Astrocyte (in vitro differentiated cells and primary cell): ENCODE measurements around the gene ZNF740. TPM values are rescaled to one million over a fixed set of nuclear protein-coding genes. Genes with fewer than 3 reads are reported as not detected.

Source experiments
- DNase-seq: peaks from one replicate; pipeline ENCODE4 v3.0.0-alpha.2; 2010; ENCODE audit warnings: low read depth
- FAIRE-seq: peaks from 2 replicates; lab custom pipeline; 2011; peaks lifted over from hg19 to GRCh38; lab: Jason Lieb, UNC
- H2AFZ ChIP-seq: 2 replicates; pipeline ENCODE4 v1.6.0; 2012; ENCODE audit warnings: low read depth, low read length, inconsistent platforms
- H3K27ac ChIP-seq: 2 replicates; pipeline ENCODE4 v1.5.1; 2011; ENCODE audit warnings: low read depth, low read length, inconsistent platforms
- H3K27me3 ChIP-seq: 2 replicates; pipeline ENCODE4 v1.6.0; 2011; ENCODE audit warnings: low read length, inconsistent platforms; ENCODE audit not compliant: insufficient read depth
- H3K36me3 ChIP-seq: 2 replicates; pipeline ENCODE4 v1.5.1; 2011; ENCODE audit warnings: low read length, inconsistent platforms; ENCODE audit not compliant: insufficient read depth
- H3K4me1 ChIP-seq: 2 replicates; pipeline ENCODE4 v1.5.1; 2011; ENCODE audit warnings: low read length, inconsistent platforms; ENCODE audit not compliant: insufficient read depth
- H3K4me2 ChIP-seq: 2 replicates; pipeline ENCODE4 v1.6.0; 2012; ENCODE audit warnings: low read length, inconsistent platforms
- H3K4me3 ChIP-seq: 2 replicates; pipeline ENCODE4 v1.5.1; 2011; ENCODE audit warnings: low read depth, mild to moderate bottlenecking, low read length, inconsistent platforms; ENCODE audit not compliant: insufficient read depth
- H3K79me2 ChIP-seq: 2 replicates; pipeline ENCODE4 v1.6.0; 2012; ENCODE audit warnings: mild to moderate bottlenecking, low read length, inconsistent platforms; ENCODE audit not compliant: insufficient read depth
- H3K9ac ChIP-seq: 2 replicates; pipeline ENCODE4 v1.6.0; 2012; ENCODE audit warnings: mild to moderate bottlenecking, low read length, inconsistent platforms
- H3K9me3 ChIP-seq: 2 replicates; pipeline ENCODE4 v1.5.1; 2012; ENCODE audit warnings: low read depth, mild to moderate bottlenecking, low read length, inconsistent platforms; ENCODE audit not compliant: insufficient read depth
- H4K20me1 ChIP-seq: 2 replicates; pipeline ENCODE4 v1.6.0; 2012; ENCODE audit warnings: low read length, inconsistent platforms; ENCODE audit not compliant: insufficient read depth
- H3K27ac Mint-ChIP-seq: one replicate; pipeline ENCODE4 v1.8.0; 2021; ENCODE audit warnings: mild to moderate bottlenecking, mixed read lengths; ENCODE audit not compliant: unreplicated experiment
- H3K27me3 Mint-ChIP-seq: one replicate; pipeline ENCODE4 v1.8.0; 2021; ENCODE audit warnings: low read depth, mixed read lengths; ENCODE audit not compliant: unreplicated experiment
- H3K36me3 Mint-ChIP-seq: one replicate; pipeline ENCODE4 v1.8.0; 2021; ENCODE audit warnings: low read depth, mixed read lengths; ENCODE audit not compliant: unreplicated experiment
- H3K4me1 Mint-ChIP-seq: one replicate; pipeline ENCODE4 v1.8.0; 2021; ENCODE audit warnings: low read depth, mixed read lengths; ENCODE audit not compliant: unreplicated experiment
- H3K4me3 Mint-ChIP-seq: one replicate; pipeline ENCODE4 v1.8.0; 2021; ENCODE audit warnings: mild to moderate bottlenecking, moderate library complexity, mixed read lengths; ENCODE audit not compliant: unreplicated experiment
- H3K9me3 Mint-ChIP-seq: one replicate; pipeline ENCODE4 v1.8.0; 2021; ENCODE audit warnings: mild to moderate bottlenecking, mixed read lengths; ENCODE audit not compliant: unreplicated experiment
- EZH2 ChIP-seq: IDR thresholded peaks from 2 replicates; pipeline ENCODE4 v1.6.1; 2012; ENCODE audit warnings: mild to moderate bottlenecking, low read length, inconsistent platforms; ENCODE audit not compliant: insufficient read depth
- total RNA-seq: library from RNA; stranded (reverse); gene quantifications from 2 replicates; pipeline ENCODE4 v1.2.1, GENCODE V29; 2021
- TF ChIP-seq, protein P1 (sequence below): IDR thresholded peaks from 2 replicates; pipeline ENCODE4 v1.5.1; 2011; ENCODE audit warnings: low read depth, mild to moderate bottlenecking, inconsistent platforms, low read length, moderate library complexity; ENCODE audit not compliant: insufficient read depth

ZNF740 gene
- total RNA-seq, 1 donor from 2014 or later = 31.0 TPM

DNA sequence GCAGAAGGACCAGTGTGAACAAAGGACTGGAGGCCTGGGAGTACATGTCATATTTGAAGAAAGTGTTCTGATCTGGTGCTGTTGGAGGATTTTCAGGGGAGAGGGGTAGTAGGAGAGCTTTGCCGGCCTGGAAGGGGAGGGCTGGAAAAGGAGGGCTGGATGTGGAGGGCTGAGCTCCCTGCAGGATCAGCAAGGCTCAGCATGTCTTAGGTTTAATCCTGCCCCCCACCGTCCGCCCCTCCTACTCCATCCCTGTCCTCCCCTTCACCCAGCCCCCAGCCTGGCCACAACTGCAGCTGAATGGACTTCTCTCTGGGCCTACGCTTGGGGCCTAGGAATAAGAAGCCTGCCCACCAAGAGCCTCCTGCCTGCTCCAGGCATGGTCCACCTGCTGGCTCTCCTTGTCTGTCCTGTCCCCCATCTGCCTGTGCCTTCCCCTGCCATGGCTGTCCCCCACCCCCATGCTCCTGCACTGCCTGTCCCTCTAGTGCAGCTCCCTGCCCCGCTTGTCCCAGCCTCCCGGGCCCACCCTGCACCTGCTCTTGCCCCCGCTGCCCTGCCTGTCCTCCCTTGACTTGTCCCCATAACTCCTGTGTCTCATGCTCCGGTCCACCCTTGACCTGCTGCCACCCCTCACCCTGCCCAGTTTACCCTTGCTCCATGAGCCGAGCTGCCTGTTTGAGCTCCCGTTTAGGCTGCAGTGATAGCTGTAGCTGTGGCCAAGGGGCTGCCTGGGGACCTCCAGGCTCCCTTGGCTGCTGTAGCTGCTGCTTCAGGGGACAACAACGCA, 61.3 kb downstream of the ZNF740 start:
- no peaks in the 10 kb centered on the region for H3K4me1 ChIP-seq
- no peak for FAIRE-seq
- no peak overlapping the region for H3K27ac ChIP-seq
- Mint-ChIP-seq H3K27me3 (peaks cover 29% of the 10 kb centered on the region), H3K4me3 (no peak overlapping the region), H3K36me3 (no peaks in the 10 kb centered on the region), H3K4me1 (peaks cover 2% of the 10 kb centered on the region), H3K27ac (no peak overlapping the region), H3K9me3 (no peaks in the 10 kb centered on the region)
- H3K4me2 ChIP-seq = no peak overlapping the region
- H3K9ac ChIP-seq = no peak overlapping the region
- H4K20me1 ChIP-seq = no peaks in the 10 kb centered on the region
- no peak for TF ChIP-seq EZH2
- TF ChIP-seq, protein P1, sequence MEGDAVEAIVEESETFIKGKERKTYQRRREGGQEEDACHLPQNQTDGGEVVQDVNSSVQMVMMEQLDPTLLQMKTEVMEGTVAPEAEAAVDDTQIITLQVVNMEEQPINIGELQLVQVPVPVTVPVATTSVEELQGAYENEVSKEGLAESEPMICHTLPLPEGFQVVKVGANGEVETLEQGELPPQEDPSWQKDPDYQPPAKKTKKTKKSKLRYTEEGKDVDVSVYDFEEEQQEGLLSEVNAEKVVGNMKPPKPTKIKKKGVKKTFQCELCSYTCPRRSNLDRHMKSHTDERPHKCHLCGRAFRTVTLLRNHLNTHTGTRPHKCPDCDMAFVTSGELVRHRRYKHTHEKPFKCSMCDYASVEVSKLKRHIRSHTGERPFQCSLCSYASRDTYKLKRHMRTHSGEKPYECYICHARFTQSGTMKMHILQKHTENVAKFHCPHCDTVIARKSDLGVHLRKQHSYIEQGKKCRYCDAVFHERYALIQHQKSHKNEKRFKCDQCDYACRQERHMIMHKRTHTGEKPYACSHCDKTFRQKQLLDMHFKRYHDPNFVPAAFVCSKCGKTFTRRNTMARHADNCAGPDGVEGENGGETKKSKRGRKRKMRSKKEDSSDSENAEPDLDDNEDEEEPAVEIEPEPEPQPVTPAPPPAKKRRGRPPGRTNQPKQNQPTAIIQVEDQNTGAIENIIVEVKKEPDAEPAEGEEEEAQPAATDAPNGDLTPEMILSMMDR = no peak
- no peaks in the 10 kb centered on the region for H3K79me2 ChIP-seq
- peaks cover 31% of the 10 kb centered on the region for H3K27me3 ChIP-seq
- H3K36me3 ChIP-seq = no peaks in the 10 kb centered on the region
- no peaks in the 10 kb centered on the region for H3K9me3 ChIP-seq
- no peak overlapping the region for H2AFZ ChIP-seq
- no peak for DNase-seq
- H3K4me3 ChIP-seq = no peak overlapping the region

DNA sequence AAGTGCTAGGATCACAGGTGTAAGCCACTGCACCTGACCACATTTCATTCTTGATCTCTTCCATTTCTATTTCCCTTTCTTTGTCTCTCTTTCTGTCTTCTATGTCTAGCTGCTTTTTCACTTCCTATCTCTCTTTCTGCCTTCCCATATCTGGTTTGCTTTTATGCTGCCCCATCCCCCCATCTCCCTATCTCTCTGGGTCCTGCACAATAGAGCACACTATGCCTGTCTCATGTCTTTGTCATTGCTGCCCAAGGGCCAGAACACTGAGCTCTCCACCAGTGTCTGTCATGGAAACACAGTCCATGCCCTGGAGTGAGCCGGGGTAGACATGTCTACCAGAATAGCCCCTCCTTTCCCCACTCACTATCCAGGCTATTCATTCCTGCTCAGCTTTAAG, 63.8 kb downstream of the ZNF740 start:
- H3K4me3 Mint-ChIP-seq = no peak overlapping the region
- no peaks in the 10 kb centered on the region for H3K79me2 ChIP-seq
- FAIRE-seq = no peak
- TF ChIP-seq, protein P1 = no peak
- TF ChIP-seq EZH2 = no peak
- peaks cover 29% of the 10 kb centered on the region for H3K27me3 Mint-ChIP-seq
- no peaks in the 10 kb centered on the region for H3K36me3 Mint-ChIP-seq
- H3K4me3 ChIP-seq = no peak overlapping the region
- H3K9ac ChIP-seq = no peak overlapping the region
- no peaks in the 10 kb centered on the region for H3K4me1 ChIP-seq
- no peak overlapping the region for H3K27ac Mint-ChIP-seq
- no peak overlapping the region for H3K27ac ChIP-seq
- H3K4me1 Mint-ChIP-seq = peaks cover 2% of the 10 kb centered on the region
- H3K36me3 ChIP-seq = no peaks in the 10 kb centered on the region
- H3K4me2 ChIP-seq = no peak overlapping the region
- no peaks in the 10 kb centered on the region for H3K9me3 Mint-ChIP-seq
- no peaks in the 10 kb centered on the region for H4K20me1 ChIP-seq
- H3K9me3 ChIP-seq = no peaks in the 10 kb centered on the region
- H2AFZ ChIP-seq = no peak overlapping the region
- DNase-seq = no peak
- peaks cover 21% of the 10 kb centered on the region for H3K27me3 ChIP-seq

Other genes with a start within 250 kb of the ZNF740 start
- gene KRT18, start 231.6 kb upstream of the ZNF740 start, total RNA-seq = 1,741 and 1,989 TPM in 2 replicates
- 231 and 242 TPM in 2 replicates for gene EIF4B, start 174.3 kb upstream of the ZNF740 start, total RNA-seq
- 15.4 and 21.1 TPM in 2 replicates for gene TNS2, start 130.7 kb upstream of the ZNF740 start, total RNA-seq
- gene SPRYD3, start 101.3 kb upstream of the ZNF740 start, total RNA-seq = 21.8 and 22.8 TPM in 2 replicates
- gene IGFBP6, start 83.1 kb upstream of the ZNF740 start, total RNA-seq = 20.8 and 26.3 TPM in 2 replicates
- gene SOAT2, start 77.2 kb upstream of the ZNF740 start, total RNA-seq = not detected in 2 replicates
- 16.7 and 19.4 TPM in 2 replicates for gene CSAD, start 203 bp downstream of the ZNF740 start, total RNA-seq
- 0.79 and 1.3 TPM in 2 replicates for gene ITGB7, start 26.5 kb downstream of the ZNF740 start, total RNA-seq
- 10.1 and 11.7 TPM in 2 replicates for gene RARG, start 51.5 kb downstream of the ZNF740 start, total RNA-seq
- gene ESPL1, start 87.6 kb downstream of the ZNF740 start, total RNA-seq = 1.2 and 2.0 TPM in 2 replicates
- gene PFDN5, start 114.8 kb downstream of the ZNF740 start, total RNA-seq = 279 and 281 TPM in 2 replicates
- gene MYG1, start 119.0 kb downstream of the ZNF740 start, total RNA-seq = 37.8 and 40.9 TPM in 2 replicates
- 40.8 and 44.4 TPM in 2 replicates for gene AAAS, start 140.9 kb downstream of the ZNF740 start, total RNA-seq
- gene SP7, start 155.6 kb downstream of the ZNF740 start, total RNA-seq = not detected in 2 replicates
- 48.7 and 50.6 TPM in 2 replicates for gene SP1, start 199.5 kb downstream of the ZNF740 start, total RNA-seq
- gene AMHR2, start 243.1 kb downstream of the ZNF740 start, total RNA-seq = not detected in 2 replicates